Fibroblast of lung (primary cell): ENCODE data around the gene MYO1D. TPM values are rescaled to one million over a fixed set of nuclear protein-coding genes. Genes with fewer than 3 reads are reported as not detected.

Experiments used
- DNase-seq, 2 donors: peaks; one replicate each; pipeline versions ENCODE4 v3.0.0 to v3.0.0-alpha.2; 2010; ENCODE audit warnings: low read depth in 2 of 2
- H2AFZ ChIP-seq: 2 replicates; pipeline ENCODE4 v1.5.1; 2012; ENCODE audit warnings: low read length, control low read depth, inconsistent platforms
- H3K27ac ChIP-seq: 2 replicates; pipeline ENCODE4 v1.5.1; 2011; ENCODE audit warnings: low read length, control low read depth; ENCODE audit not compliant: insufficient read depth
- H3K27me3 ChIP-seq: 2 replicates; pipeline ENCODE4 v1.5.1; 2011; ENCODE audit warnings: mild to moderate bottlenecking, low read length; ENCODE audit not compliant: control insufficient read depth, insufficient read depth
- H3K36me3 ChIP-seq: 2 replicates; pipeline ENCODE4 v1.5.1; 2011; ENCODE audit warnings: low read length; ENCODE audit not compliant: control insufficient read depth, insufficient read depth
- H3K4me1 ChIP-seq: 2 replicates; pipeline ENCODE4 v1.5.1; 2011; ENCODE audit warnings: low read length; ENCODE audit not compliant: control insufficient read depth, insufficient read depth; ENCODE audit errors: extremely low read depth
- H3K4me2 ChIP-seq: 2 replicates; pipeline ENCODE4 v1.5.1; 2011; ENCODE audit warnings: low read length, control low read depth; ENCODE audit not compliant: insufficient read depth; ENCODE audit errors: extremely low read depth
- H3K4me3 ChIP-seq, 4 experiments: fragments of 200-600 bp in 1 of 4; sonication (generic) in 1 of 4; replicated peaks in 1 of 4; 2 replicates each; pipeline ENCODE4 v1.5.1; 2011 to 2016; ENCODE audit warnings: low read length in 4 of 4, low read depth in 3 of 4, mild to moderate bottlenecking in 3 of 4, control low read depth in 2 of 4, inconsistent platforms in 1 of 4, mixed read lengths in 1 of 4; ENCODE audit not compliant: insufficient read depth in 1 of 4; ENCODE audit errors: control extremely low read depth in 1 of 4
- H3K79me2 ChIP-seq: 2 replicates; pipeline ENCODE4 v1.5.1; 2012; ENCODE audit warnings: mild to moderate bottlenecking, low read length, inconsistent platforms; ENCODE audit not compliant: control insufficient read depth, insufficient read depth
- H3K9ac ChIP-seq: 2 replicates; pipeline ENCODE4 v1.5.1; 2011; ENCODE audit warnings: mild to moderate bottlenecking, low read length, control low read depth; ENCODE audit not compliant: insufficient read depth
- H3K9me3 ChIP-seq: 2 replicates; pipeline ENCODE4 v1.5.1; 2012; ENCODE audit warnings: low read depth, low read length; ENCODE audit not compliant: control insufficient read depth, insufficient read depth
- H4K20me1 ChIP-seq: 2 replicates; pipeline ENCODE4 v1.5.1; 2011; ENCODE audit warnings: low read length; ENCODE audit not compliant: control insufficient read depth, insufficient read depth; ENCODE audit errors: extremely low read depth
- CTCF ChIP-seq, 2 donors: IDR thresholded peaks in 1 of 2; conservative IDR thresholded peaks in 1 of 2; 1 replicate in 1 of 2; 2 replicates in 1 of 2; pipeline ENCODE4 v1.5.1; 2011 to 2012; ENCODE audit warnings: low read length in 2 of 2, control low read depth in 1 of 2, inconsistent platforms in 1 of 2, low read depth in 1 of 2, mild to moderate bottlenecking in 1 of 2
- EZH2 ChIP-seq: IDR thresholded peaks from 2 replicates; pipeline ENCODE4 v1.5.1; 2012; ENCODE audit warnings: low read length, control low read depth, mild to moderate bottlenecking; ENCODE audit errors: missing control alignments
- polyA plus RNA-seq, 2 donors: library from polyadenylated mRNA; depleted of rRNA in 1 of 2; stranded (reverse) in 1 of 2; unstranded in 1 of 2; fragments of >200 nt; gene quantifications; 2 replicates each; pipeline ENCODE4 v1.2.1, GENCODE V29; 2011 to 2012; ENCODE audit warnings: missing spikeins in 1 of 2
- total RNA-seq: library from RNA; depleted of rRNA; stranded (reverse); fragments of >200 nt; gene quantifications from 2 replicates; pipeline ENCODE4 v1.2.1, GENCODE V29; 2014

MYO1D gene
- total and polyA plus RNA-seq, 2 donors (not counting 1 experiment from before 2014, with no cell fraction given) = 35.0 to 46.6 TPM

GRCh38 chr17:32491371-32492263, 385.3 kb downstream of the MYO1D start:
- Histone ChIP-seq H4K20me1 (no peaks in the 10 kb centered on the region), H3K9ac (no peak overlapping the region), H3K9me3 (no peaks in the 10 kb centered on the region), H3K4me2 (no peak overlapping the region), H3K27ac (no peak overlapping the region), H3K4me1 (peaks cover 7% of the 10 kb centered on the region), H3K36me3 (no peaks in the 10 kb centered on the region), H3K27me3 (no peaks in the 10 kb centered on the region), H2AFZ (no peak overlapping the region), H3K79me2 (no peaks in the 10 kb centered on the region), H3K4me3 (no peak overlapping the region)
- no peak for DNase-seq
- TF ChIP-seq CTCF (conservative IDR thresholded peaks at IDR 0.05 in 1 of 2, IDR thresholded peaks at IDR 0.05 in 1 of 2; ENCODE audit: low read depth in 1 of 2, low read length in 2 of 2) (no peak), EZH2 (no peak)

- no peak for DNase-seq
- H3K9ac ChIP-seq = no peak overlapping the region
- H3K27me3 ChIP-seq = no peaks in the 10 kb centered on the region
- H3K4me1 ChIP-seq = peaks cover 6% of the 10 kb centered on the region
- no peak overlapping the region for H3K4me3 ChIP-seq
- H3K36me3 ChIP-seq = no peaks in the 10 kb centered on the region
- H2AFZ ChIP-seq = no peak overlapping the region
- H3K27ac ChIP-seq = no peak overlapping the region
- TF ChIP-seq EZH2 (no peak), CTCF (conservative IDR thresholded peaks at IDR 0.05 in 1 of 2, IDR thresholded peaks at IDR 0.05 in 1 of 2; ENCODE audit: low read depth in 1 of 2, low read length in 2 of 2) (no peak)
- no peaks in the 10 kb centered on the region for H3K79me2 ChIP-seq
- no peak overlapping the region for H3K4me2 ChIP-seq
- no peaks in the 10 kb centered on the region for H4K20me1 ChIP-seq
- H3K9me3 ChIP-seq = no peaks in the 10 kb centered on the region
These were observed 386.8 kb downstream of the MYO1D start for GRCh38 chr17:32490101-32490482.

GRCh38 chr17:32489320-32490100, 387.4 kb downstream of the MYO1D start:
- Histone ChIP-seq H3K79me2 (no peaks in the 10 kb centered on the region), H3K36me3 (no peaks in the 10 kb centered on the region), H2AFZ (no peak overlapping the region), H3K4me3 (no peak overlapping the region), H3K4me1 (peaks cover 6% of the 10 kb centered on the region), H3K9me3 (no peaks in the 10 kb centered on the region), H3K27me3 (no peaks in the 10 kb centered on the region), H3K4me2 (no peak overlapping the region), H4K20me1 (no peaks in the 10 kb centered on the region), H3K27ac (no peak overlapping the region), H3K9ac (no peak overlapping the region)
- no peak for TF ChIP-seq EZH2
- no peak for TF ChIP-seq CTCF (conservative IDR thresholded peaks at IDR 0.05 in 1 of 2, IDR thresholded peaks at IDR 0.05 in 1 of 2; ENCODE audit: low read depth in 1 of 2, low read length in 2 of 2)
- no peak for DNase-seq
